Psoas muscle (tissue), 8 donors: ENCODE data around the gene NAV2. TPM values are rescaled to one million over a fixed set of nuclear protein-coding genes. Genes with fewer than 3 reads are reported as not detected.

Source experiments
- ATAC-seq, 4 donors: fragments of 200-7000 bp; cut with Tn5 transposase; one replicate each; pipeline ENCODE4 v1.9.1; 2020; ENCODE audit warnings: moderate library complexity in 3 of 4, mild to moderate bottlenecking in 2 of 4
- DNase-seq, 2 donors: peaks; one replicate each; pipeline ENCODE4 v3.0.0-alpha.2; 2020
- H3K27ac ChIP-seq: fragments of 200-600 bp; one replicate; pipeline ENCODE4 v1.8.0; 2022
- H3K27me3 ChIP-seq, 3 donors: fragments of 200-600 bp in 1 of 3; one replicate each; pipeline versions ENCODE4 v1.6.1 to v1.8.0; 2013 to 2022; ENCODE audit warnings: low read length in 2 of 3, mild to moderate bottlenecking in 2 of 3, moderate library complexity in 1 of 3; ENCODE audit not compliant: insufficient read depth in 3 of 3
- H3K36me3 ChIP-seq, 2 donors: fragments of 200-600 bp in 1 of 2; one replicate each; pipeline versions ENCODE4 v1.6.1 to v1.8.0; 2013 to 2022; ENCODE audit warnings: low read depth in 1 of 2, mild to moderate bottlenecking in 1 of 2, moderate library complexity in 1 of 2; ENCODE audit not compliant: insufficient read depth in 1 of 2
- H3K4me1 ChIP-seq: fragments of 200-600 bp; one replicate; pipeline ENCODE4 v1.8.0; 2022
- H3K4me3 ChIP-seq: fragments of 200-600 bp; one replicate; pipeline ENCODE4 v1.8.0; 2022; ENCODE audit warnings: mild to moderate bottlenecking
- H3K9me3 ChIP-seq: fragments of 200-600 bp; one replicate; pipeline ENCODE4 v1.8.0; 2022
- WGBS, 3 donors: extraction: QIAGEN DNeasy Blood & Tissue Kit; methylation state at CpG; one replicate each; pipeline versions ENCODE4 v1.1.6 to v1.1.7; 2013; 5-methylcytosine and 5-hydroxymethylcytosine counted together
- intact Hi-C, 2 donors: fragments of 100-400 bp; cut with DNase I; formaldehyde crosslinking; loops; one replicate each; pipeline versions ENCODE4 v1.11.0 to v1.14.2; 2022
- polyA plus RNA-seq, 3 donors: library from polyadenylated mRNA; stranded (reverse); fragments of 200-250 nt; gene quantifications; one replicate each; pipeline ENCODE4 v1.2.3, GENCODE V29; 2013
- total RNA-seq, 4 donors: library from RNA; stranded (reverse); fragmentation: NEBNext Ultra II Directional in 2 of 4; extraction: Animal tissue kit (Norgen Biotek cat#: 25700) in 2 of 4; gene quantifications; one replicate each; pipeline versions ENCODE4 v1.2.1 to v1.2.4, GENCODE V29; 2021 to 2023
- TF ChIP-seq, protein P1 (sequence below): fragments of 200-600 bp; IDR thresholded peaks from one replicate; pipeline ENCODE4 v1.8.0; 2022; ENCODE audit warnings: antibody characterized with exemption
- donor health status: healthy with polysubstance abuse.
- donor health status: DM: no; HTN: no; CAD: no; lungs with moderate emphysema.
- donor health status: Bipolar disorder and iron deficiency.
- donor health status: healthy.
- donor health status: DM: yes; HTN: yes; CAD: no.
- donor health status: DM: no; HTN: no; CAD: no.
- donor health status: DM: no; HTN: no; CAD: no.
- donor health status: DM: yes; HTN: yes; CAD: no.

NAV2 gene
- total and polyA plus RNA-seq, 7 donors = 0.68 to 21.8 (median 2.9) TPM

DNA sequence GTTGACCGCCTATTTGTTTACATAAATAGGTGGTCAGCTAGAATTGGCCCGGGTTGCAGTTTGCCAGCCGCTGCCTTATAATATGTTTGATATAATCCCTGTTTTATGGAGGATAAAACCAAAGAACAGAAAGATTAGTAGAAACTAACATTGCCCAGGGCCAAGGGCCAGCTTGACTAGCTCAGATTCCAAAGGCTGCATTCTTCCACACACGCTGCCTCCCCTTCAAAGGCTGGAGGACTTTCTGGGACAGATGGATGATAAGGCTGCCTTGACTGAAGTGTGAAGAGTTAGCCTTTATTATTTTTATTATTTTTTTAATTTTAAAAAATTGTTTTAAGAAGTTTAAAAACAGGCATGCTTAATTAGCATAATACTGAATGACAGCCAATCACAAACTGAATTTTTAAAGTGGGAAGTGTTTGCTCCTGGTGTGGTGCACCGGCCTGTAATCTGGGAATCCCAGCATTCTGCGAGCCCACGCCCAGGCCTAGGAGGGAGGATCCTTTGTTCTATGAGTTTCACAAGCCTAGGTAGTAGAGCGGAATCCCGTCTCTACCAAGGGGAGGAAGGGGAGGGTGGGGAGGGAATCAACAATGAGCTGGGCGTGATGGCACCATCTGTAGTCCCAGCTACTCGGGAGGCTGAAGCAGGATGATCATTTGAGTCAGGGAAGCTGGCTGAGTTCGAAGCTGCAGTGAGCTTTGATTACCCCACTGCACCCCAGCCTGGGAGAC, 114.9 kb downstream of the NAV2 start:
- WGBS, 3 donors = 68 to 81% (median 69%) methylated on average over 12 of the region's 12 CpGs
- Histone ChIP-seq H3K27me3 (no peaks in the 10 kb centered on the region), H3K4me3 (no peak overlapping the region), H3K9me3 (no peaks in the 10 kb centered on the region), H3K4me1 (no peaks in the 10 kb centered on the region), H3K36me3 (no peaks in the 10 kb centered on the region), H3K27ac (no peak overlapping the region)
- no peak for DNase-seq
- ATAC-seq = no peak
- TF ChIP-seq, protein P1, sequence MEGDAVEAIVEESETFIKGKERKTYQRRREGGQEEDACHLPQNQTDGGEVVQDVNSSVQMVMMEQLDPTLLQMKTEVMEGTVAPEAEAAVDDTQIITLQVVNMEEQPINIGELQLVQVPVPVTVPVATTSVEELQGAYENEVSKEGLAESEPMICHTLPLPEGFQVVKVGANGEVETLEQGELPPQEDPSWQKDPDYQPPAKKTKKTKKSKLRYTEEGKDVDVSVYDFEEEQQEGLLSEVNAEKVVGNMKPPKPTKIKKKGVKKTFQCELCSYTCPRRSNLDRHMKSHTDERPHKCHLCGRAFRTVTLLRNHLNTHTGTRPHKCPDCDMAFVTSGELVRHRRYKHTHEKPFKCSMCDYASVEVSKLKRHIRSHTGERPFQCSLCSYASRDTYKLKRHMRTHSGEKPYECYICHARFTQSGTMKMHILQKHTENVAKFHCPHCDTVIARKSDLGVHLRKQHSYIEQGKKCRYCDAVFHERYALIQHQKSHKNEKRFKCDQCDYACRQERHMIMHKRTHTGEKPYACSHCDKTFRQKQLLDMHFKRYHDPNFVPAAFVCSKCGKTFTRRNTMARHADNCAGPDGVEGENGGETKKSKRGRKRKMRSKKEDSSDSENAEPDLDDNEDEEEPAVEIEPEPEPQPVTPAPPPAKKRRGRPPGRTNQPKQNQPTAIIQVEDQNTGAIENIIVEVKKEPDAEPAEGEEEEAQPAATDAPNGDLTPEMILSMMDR = no peak
- intact Hi-C loops = no loop called here

DNA sequence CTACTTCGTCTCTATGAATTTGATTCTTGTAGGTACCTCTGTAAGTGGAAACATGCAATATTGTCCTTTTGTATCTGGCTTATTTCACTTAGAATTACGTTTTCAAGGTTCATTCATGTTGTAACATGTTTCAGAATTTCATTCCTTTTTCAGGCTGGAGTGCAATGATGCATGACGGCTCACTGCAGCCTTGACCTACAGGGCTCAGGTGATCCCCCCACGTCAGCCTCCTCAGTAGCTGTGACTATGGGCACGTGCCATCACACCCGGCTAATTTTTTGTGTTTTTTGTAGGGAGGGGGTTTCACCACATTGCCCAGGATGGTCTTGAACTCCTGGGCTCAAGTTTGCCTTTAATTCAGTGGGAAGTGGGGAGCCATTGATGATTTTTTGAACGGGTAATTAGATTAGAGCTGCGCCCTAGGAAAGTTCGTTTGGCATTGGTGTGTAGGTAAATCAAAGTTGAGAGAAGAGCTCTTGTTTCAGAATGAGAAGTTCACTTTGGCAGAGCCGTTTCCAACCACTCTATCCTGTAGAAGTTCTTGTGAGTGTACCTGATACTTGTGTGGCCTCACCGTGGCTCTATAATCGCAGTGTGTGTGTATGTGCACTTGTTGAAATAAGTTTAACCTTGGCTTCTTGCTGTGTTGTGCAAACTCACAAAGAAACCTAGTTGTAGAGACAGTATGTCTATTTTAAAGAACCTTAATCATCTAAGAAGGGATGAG, 115.9 kb downstream of the NAV2 start:
- no peak for ATAC-seq
- no peaks in the 10 kb centered on the region for H3K27me3 ChIP-seq
- no peaks in the 10 kb centered on the region for H3K9me3 ChIP-seq
- DNase-seq = no peak
- 83 to 93% (median 89%) methylated on average over 12 of the region's 12 CpGs for WGBS, 3 donors
- no peak overlapping the region for H3K4me3 ChIP-seq
- no peaks in the 10 kb centered on the region for H3K4me1 ChIP-seq
- peaks cover 0 to 6% of the 10 kb centered on the region in 2 donors for H3K36me3 ChIP-seq
- no peak overlapping the region for H3K27ac ChIP-seq
- intact Hi-C loops = no loop called here
- TF ChIP-seq, protein P1 = no peak

DNA sequence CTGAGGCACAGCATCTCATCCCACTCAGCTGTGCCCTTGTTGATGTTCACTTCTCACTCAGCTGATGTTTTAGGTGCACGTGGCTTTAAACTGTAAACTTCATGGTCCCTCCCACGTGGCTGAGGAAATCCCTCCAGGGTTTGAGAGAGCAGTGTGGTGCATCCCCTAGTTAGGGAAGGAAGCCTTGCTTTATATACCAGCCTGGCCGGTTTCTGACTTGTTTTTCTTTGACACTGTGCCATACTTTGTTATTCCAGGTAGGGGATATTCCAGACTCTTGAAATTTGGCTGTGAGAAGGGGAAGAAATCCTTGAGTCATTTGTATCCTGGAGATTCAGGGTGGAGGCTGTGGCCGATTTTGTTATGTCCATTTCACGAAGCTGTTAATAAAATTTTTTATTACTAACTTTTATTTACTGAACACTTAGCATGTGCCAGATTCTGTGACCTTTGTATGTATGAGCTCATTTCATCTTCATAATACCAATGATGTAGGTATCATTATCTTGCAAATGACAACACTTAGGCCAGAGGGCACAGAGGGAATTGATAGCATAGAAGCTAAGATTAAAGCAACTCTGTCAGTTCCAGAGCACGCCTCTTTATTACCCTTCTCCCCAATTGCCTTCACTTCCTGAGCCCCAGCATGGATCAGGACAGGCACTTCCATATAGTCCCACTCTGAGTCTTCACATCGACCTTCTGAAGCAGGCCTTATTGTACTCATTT, 116.6 kb downstream of the NAV2 start:
- WGBS, 3 donors = 57 to 59% (median 57%) methylated on average over 7 of the region's 7 CpGs
- H3K36me3 ChIP-seq = peaks cover 0 to 13% of the 10 kb centered on the region in 2 donors
- intact Hi-C loops = no loop called here
- DNase-seq (no peak), ATAC-seq (no peak)
- H3K4me3 ChIP-seq = no peak overlapping the region
- no peaks in the 10 kb centered on the region for H3K9me3 ChIP-seq
- no peaks in the 10 kb centered on the region for H3K4me1 ChIP-seq
- H3K27ac ChIP-seq = no peak overlapping the region
- no peaks in the 10 kb centered on the region for H3K27me3 ChIP-seq
- TF ChIP-seq, protein P1 = no peak

DNA sequence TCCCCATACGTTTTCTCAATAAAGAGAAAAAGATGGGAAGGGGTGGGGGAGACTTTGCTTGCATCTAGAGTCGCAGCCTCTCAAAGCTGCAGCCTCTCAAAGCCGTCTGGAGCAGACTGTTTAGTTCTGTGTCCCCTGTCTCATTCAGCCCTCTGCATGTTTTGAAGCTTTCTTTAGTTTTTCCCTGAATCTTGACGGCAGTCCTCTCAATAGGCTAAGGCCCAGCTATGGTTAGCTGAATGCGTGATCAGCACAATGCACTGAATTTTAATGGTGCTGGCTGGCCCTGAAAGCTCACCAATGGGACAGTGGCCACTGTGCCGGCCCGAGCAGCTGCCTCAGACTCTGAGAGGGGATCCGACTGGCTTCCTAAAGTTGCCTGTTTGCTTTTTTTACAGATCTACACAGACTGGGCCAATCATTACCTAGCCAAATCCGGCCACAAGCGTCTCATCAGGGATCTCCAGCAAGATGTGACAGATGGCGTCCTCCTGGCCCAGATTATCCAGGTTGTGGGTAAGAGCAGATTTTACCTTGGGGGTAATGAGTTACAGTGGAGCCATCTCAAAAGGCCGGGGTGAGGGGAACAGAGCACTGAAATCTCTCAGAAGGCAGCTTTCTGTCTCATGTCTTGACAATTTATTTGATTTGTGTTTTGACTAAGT, 119.6 kb downstream of the NAV2 start:
- Histone ChIP-seq H3K9me3 (no peaks in the 10 kb centered on the region), H3K27ac (no peak overlapping the region), H3K36me3 (peaks cover 0 to 13% of the 10 kb centered on the region in 2 donors), H3K4me1 (no peaks in the 10 kb centered on the region), H3K4me3 (no peak overlapping the region), H3K27me3 (no peaks in the 10 kb centered on the region)
- TF ChIP-seq, protein P1 = no peak
- ATAC-seq = no peak
- 76 to 93% (median 85%) methylated on average over 12 of the region's 12 CpGs for WGBS, 3 donors
- intact Hi-C loops = no loop called here
- no peak for DNase-seq
